HG03159 (cell line): ENCODE data around the gene ZNF41.
"Not testable (repeated sequence)": the region's sequence is repeated elsewhere in the genome, so short reads cannot be mapped to it uniquely, and the experiment has no call there.

ENCODE experiments used
- ATAC-seq: cut with Tn5 transposase; IDR thresholded peaks from one replicate; pipeline ENCODE4 v1.9.1; 2021; ENCODE audit warnings: mild to moderate bottlenecking, moderate library complexity; ENCODE audit not compliant: unreplicated experiment

The ZNF41 gene

GRCh38 chrX:47482512-47483305 lies at the start of gene ZNF41:
TSS of gene ZNF41 (minus strand) at chrX:47483222. CDS start at chrX:47467481, 15,741 bp downstream.
- peak; percentile 86 for ATAC-seq

- no peak for ATAC-seq
Measured at GRCh38 chrX:47530049-47530448, 47.0 kb upstream of the ZNF41 start.

DNA sequence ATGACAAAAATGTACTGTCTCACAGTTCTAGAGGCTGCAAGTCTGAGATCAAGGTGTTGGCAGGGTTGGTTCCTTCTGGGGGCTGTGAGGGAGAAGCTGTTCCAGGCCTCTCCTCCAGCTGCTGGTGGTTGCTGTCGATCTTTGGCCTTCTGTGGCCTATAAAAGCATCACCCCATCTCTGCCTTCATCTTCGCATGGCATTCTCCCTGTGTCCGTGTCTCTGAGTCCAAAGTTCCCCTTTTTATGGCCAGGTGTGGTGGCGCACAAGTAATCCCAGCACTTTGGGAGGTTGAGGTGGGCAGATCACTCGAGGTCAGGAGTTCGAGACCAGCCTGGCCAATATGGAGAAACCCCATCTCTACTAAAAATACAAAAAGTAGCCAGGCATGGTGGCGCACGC lies 46.5 kb upstream of the ZNF41 start:
- no peak for ATAC-seq

DNA sequence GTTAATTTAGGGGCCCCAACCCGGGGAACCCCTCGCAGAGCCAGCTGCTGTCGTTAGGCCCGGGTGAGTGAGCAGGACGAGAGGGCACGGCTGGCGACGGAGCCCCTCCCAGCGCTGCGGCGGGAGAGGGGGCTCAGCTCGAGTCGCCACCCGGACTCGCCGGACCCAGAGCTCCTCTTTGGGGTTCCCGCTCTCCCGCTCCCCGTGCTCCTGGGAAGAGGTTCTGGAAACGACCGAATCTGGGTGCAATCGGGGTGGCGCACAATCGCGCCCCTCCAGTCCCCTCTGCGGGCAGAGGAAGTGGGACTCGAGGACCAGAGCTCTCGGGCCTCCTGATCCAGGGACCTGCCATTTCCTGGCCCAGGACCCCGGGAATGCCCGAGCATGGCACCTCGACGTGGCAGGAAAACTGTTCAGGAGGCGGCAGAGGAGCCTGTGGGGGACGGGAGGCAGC lies 40.7 kb upstream of the ZNF41 start:
- ATAC-seq = no peak

GRCh38 chrX:47523297-47523696 lies 40.3 kb upstream of the ZNF41 start:
- ATAC-seq = no peak

- ATAC-seq = no peak
Measured at GRCh38 chrX:47518144-47518543, 35.1 kb upstream of the ZNF41 start.

DNA sequence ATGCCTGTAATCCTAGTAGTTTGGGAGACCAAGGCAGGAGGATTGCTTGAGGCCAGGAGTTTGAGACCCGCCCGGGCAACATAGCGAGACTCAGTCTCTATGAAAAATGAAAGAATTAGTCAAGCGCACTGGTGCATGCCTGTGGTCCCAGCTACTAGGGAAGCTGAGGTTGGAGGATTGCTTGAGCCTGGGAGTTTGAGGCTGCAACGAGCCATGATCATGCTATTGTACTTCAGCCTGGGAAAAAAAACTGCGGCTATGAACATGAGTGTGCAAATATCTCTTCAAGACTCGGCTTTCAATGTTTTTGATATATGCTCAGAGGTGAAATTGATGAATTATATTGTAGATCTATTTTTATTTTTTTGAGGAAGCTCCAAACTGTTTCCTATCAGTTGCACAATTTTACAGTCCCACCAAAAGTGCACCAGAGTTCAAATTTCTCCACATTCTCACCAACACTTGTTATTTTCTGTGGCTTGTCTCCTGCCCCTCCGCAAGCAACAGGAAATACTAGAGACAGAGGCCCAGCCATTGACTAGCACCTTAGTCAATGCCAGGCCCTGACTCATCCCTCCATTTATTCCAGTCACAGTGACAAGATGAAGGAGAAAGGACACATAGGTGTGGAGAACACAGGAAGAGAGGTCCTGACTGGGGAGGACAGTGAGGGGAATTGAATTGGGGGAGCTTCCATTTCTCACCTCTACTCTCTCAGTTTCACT lies 33.1 kb upstream of the ZNF41 start:
- no peak for ATAC-seq

- ATAC-seq = no peak
Measured at GRCh38 chrX:47514533-47515235, 31.7 kb upstream of the ZNF41 start.

GRCh38 chrX:47513034-47513965 lies 30.3 kb upstream of the ZNF41 start:
- peak; percentile 82 for ATAC-seq

DNA sequence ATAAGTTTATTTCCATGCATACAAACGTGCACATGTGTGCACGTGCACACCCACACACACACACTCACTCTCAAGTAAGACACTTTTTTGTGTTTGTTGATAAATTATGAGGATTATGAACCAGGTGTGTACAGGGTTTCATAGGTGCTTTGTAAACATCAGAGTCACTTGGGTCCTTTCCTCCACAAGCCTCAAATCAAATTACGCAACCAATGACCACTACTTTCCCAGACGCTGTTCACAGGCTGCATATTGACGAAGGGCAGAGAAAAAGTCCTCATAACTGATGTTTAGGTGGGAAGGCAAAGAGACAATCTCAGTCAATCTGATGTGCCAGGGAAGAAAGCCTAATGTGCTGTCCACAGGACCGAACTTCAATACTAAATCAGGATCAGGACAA lies 29.4 kb upstream of the ZNF41 start:
- not testable (repeated sequence) for ATAC-seq

DNA sequence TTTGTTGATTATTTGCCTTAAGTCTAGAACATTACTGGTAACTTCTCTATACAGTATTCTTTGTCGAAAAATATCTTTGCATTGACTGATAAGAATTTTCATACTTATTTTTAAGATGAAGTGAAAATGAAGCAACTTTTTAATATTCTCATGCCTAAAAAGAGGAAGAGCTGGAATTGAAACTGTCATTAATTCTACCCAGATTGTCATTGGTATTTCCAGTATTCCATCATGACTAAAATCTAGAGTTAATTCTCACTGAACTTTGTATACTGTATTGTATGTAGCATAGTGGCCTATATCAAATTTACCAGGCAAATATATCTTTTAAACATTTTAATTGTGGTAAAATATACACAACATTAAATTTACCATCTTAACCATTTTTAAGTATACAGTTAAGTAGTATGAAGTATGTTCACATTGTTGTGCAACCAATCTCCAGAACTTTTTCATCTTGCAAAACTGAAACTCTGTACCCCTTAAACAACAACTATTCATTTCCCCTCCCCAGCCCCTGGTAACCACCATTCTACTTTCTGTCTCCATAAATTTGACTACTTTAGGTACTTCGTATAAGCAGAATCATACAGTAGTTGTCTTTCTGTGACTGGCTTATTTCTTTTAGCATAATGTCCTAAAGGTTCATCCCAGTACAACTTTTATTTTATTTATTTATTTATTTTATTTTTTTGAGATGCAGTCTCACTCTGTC lies 24.3 kb upstream of the ZNF41 start:
- ATAC-seq = no peak

GRCh38 chrX:47503151-47503550 lies 20.1 kb upstream of the ZNF41 start:
- ATAC-seq = no peak

- ATAC-seq = no peak
Measured at GRCh38 chrX:47502316-47503125, 19.5 kb upstream of the ZNF41 start.

DNA sequence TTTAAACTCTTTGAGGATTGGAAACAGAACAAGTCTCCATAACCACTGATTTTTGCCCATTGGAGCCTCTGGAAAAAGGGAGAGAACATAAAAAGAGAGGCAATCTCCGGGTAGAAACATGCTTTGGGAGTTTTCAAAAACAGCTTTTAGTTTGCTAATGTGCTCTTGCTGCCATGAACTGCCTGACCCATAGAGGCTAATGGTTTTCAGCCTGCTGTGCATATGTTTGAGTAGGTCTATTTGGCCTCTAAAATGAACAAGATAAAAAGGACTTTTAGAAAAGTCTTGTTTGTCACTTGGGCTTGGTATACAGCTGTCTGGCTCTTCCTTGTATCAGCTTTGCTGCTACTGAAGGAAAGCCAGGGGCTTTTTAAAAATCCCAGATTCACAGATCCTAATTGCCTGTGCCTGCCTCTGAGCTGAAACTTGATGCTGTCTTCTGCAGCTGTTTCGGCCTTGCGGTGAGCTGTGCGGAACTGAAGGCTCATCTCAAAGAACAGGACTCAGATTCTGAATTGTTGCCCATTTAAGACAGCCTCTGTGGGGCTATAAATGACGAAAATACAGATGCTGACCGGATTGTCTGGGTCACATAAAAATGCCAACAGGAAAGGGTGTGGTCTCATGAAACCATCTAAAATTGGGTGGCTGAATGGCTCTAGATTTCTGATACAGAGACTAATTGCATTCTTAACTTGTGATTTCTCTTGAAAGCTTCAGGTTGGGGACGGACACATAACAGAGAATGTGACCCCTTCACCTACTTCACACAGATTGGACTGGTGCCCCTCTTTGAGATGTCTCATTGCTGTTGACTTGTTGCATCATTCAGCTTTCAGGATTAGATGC lies 18.4 kb upstream of the ZNF41 start:
- no peak for ATAC-seq

- no peak for ATAC-seq
Measured at GRCh38 chrX:47500554-47500953, 17.5 kb upstream of the ZNF41 start.

DNA sequence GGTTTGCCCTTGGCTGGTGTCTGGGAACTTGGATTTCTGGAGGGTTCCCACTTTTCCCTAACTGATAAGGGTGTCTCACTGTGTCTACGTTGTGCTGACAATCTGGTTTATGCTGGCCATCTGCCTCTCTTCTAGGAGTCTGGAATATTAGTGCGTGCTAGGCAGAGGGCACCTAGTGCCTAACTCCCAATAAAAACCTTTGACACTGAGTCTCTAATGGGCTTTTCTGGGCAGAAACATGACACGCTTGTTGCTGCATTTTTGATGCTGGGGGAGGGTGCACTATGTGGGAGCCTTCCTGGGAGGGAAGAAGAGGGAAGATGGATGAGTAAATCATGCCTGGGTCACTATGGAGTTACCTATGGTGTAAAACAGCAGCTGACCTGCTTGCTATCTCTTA lies 16.3 kb upstream of the ZNF41 start:
- ATAC-seq = no peak

DNA sequence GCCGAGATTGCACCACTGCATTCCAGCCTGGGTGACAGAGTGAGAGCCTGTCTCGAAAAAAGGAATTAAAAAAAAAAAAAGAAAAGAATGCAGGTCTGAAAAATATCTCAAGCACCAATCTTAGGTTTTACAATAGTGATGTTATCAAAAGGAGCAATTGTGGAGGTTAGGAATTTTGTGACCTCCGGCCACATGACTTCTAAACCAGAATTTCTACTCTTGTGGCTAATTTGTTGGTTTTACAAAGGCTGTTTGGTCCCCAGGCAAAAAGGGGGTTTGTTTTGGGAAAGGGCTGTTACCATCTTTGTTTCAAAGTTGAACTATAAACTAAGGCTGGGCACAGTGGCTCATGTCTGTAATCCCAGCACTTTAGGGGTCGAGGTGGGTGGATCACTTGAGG lies 15.4 kb upstream of the ZNF41 start:
- no peak for ATAC-seq

GRCh38 chrX:47497271-47497888 lies 14.4 kb upstream of the ZNF41 start:
- ATAC-seq = no peak
